Vagina (tissue), 2 donors: ENCODE measurements around the gene UTP14A. TPM values are rescaled to one million over a fixed set of nuclear protein-coding genes. Genes with fewer than 3 reads are reported as not detected.

Experiments
- DNase-seq, 2 donors: peaks; one replicate each; pipeline ENCODE4 v3.0.0-alpha.2; 2017; ENCODE audit errors: extremely low spot score in 2 of 2
- H3K27ac ChIP-seq: fragments of 200-600 bp; sonication (generic); one replicate; pipeline ENCODE4 v1.5.1; 2019
- H3K27me3 ChIP-seq: fragments of 200-600 bp; sonication (generic); one replicate; pipeline ENCODE4 v1.5.1; 2019
- H3K36me3 ChIP-seq, 2 donors: fragments of 200-600 bp; sonication (generic); one replicate each; pipeline ENCODE4 v1.5.1; 2017 to 2019
- H3K4me1 ChIP-seq: fragments of 200-600 bp; sonication (generic); one replicate; pipeline ENCODE4 v1.5.1; 2019
- H3K4me3 ChIP-seq, 2 donors: fragments of 200-600 bp; sonication (generic); 1 replicate in 1 of 2; 2 replicates in 1 of 2; pipeline ENCODE4 v1.5.1; 2016 to 2019
- H3K9me3 ChIP-seq: fragments of 200-600 bp; sonication (generic); one replicate; pipeline ENCODE4 v1.5.1; 2019
- POLR2A ChIP-seq, 2 donors: fragments of 450-650 bp; IDR thresholded peaks; one replicate each; pipeline ENCODE4 v1.6.1; 2017; ENCODE audit warnings: antibody characterized with exemption in 2 of 2, mild to moderate bottlenecking in 2 of 2, moderate library complexity in 2 of 2
- POLR2AphosphoS5 ChIP-seq, 2 donors: sonication (generic); formaldehyde crosslinking; IDR thresholded peaks; one replicate each; pipeline ENCODE4 v1.9.0; 2017; ENCODE audit warnings: antibody characterized with exemption in 2 of 2, mild to moderate bottlenecking in 2 of 2, low read depth in 1 of 2; ENCODE audit not compliant: insufficient read depth in 1 of 2
- intact Hi-C: fragments of 100-400 bp; cut with DNase I; formaldehyde crosslinking; loops from one replicate; pipeline ENCODE4 v1.15.1; 2023
- total RNA-seq: library from RNA; depleted of rRNA; stranded (reverse); fragments of >200 nt; gene quantifications from one replicate; pipeline ENCODE4 v1.2.3, GENCODE V29; 2016
- TF ChIP-seq, protein P1 (sequence below), 3 experiments: fragments of 450-650 bp in 2 of 3; fragments of 200-600 bp in 1 of 3; sonication (generic) in 1 of 3; IDR thresholded peaks; one replicate each; pipeline ENCODE4 v1.5.1; 2017 to 2019; ENCODE audit warnings: antibody characterized with exemption in 3 of 3, mild to moderate bottlenecking in 2 of 3, moderate library complexity in 2 of 3

The UTP14A gene
- total RNA-seq, 1 donor from 2014 or later, result 9.8 TPM

DNA sequence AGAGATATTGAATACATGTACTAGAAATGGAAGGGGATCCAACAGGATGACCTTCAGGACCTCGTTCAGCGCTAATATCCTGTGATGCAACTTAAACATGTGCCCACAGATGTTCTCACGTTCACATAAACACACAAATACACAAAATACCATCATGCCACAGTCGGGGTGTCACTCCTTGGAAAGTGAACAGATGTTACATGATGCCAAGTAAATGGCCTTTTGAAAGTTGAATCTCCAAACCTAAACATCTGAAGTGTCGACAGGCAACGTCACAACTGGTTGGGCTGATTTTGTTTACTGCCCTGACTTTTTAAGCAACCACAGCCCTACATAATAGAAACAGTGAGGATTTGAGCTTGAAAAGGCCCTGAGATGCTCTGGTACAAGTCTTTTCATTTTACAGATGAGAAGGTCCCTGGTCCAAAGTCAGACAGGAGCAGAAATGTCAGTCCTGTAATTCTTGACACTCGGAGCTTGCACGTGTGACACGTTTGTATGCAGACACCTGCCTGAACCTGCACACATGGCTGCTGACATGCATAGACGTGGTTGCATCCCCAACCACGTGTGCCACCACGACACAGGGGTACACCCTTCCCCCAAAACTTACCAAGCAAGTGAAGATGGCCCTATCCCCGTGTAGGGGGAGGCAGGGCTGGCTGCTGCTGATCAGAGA is 53.0 kb downstream of the UTP14A start:
- intact Hi-C loops, result no loop called here
- Histone ChIP-seq H3K4me3 (no peak overlapping the region), H3K36me3 (no peaks in the 10 kb centered on the region), H3K4me1 (peaks cover 11% of the 10 kb centered on the region), H3K27ac (no peak overlapping the region), H3K9me3 (no peaks in the 10 kb centered on the region), H3K27me3 (no peaks in the 10 kb centered on the region)
- DNase-seq, result no peak
- TF ChIP-seq, protein P1, sequence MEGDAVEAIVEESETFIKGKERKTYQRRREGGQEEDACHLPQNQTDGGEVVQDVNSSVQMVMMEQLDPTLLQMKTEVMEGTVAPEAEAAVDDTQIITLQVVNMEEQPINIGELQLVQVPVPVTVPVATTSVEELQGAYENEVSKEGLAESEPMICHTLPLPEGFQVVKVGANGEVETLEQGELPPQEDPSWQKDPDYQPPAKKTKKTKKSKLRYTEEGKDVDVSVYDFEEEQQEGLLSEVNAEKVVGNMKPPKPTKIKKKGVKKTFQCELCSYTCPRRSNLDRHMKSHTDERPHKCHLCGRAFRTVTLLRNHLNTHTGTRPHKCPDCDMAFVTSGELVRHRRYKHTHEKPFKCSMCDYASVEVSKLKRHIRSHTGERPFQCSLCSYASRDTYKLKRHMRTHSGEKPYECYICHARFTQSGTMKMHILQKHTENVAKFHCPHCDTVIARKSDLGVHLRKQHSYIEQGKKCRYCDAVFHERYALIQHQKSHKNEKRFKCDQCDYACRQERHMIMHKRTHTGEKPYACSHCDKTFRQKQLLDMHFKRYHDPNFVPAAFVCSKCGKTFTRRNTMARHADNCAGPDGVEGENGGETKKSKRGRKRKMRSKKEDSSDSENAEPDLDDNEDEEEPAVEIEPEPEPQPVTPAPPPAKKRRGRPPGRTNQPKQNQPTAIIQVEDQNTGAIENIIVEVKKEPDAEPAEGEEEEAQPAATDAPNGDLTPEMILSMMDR (IDR thresholded peaks at IDR 0.05), result no peak
- TF ChIP-seq POLR2AphosphoS5 (IDR thresholded peaks at IDR 0.05; ENCODE audit: insufficient read depth in 1 of 2, low read depth in 1 of 2) (no peak), POLR2A (IDR thresholded peaks at IDR 0.05) (no peak)

DNA sequence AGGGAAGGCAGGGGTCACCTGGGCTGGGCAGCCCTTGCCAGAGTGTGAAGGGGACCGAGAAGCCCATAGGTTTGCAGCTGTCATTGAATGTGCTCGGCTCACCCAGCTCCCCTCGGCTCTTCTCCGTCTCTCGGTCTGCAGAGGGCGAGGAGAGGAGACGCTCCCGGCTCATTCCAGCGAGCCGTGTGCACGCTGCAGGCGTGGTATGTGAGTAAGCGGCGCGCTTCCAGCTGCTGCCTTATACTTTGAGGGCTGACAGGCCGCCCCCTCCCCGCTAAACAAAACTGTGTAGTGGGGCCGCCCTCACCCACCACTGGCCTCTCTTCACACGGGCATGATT is 53.5 kb downstream of the UTP14A start:
- no peak for DNase-seq
- intact Hi-C loops, result no loop called here
- Histone ChIP-seq H3K4me1 (peaks cover 11% of the 10 kb centered on the region), H3K4me3 (no peak overlapping the region), H3K9me3 (no peaks in the 10 kb centered on the region), H3K27ac (no peak overlapping the region), H3K36me3 (no peaks in the 10 kb centered on the region), H3K27me3 (no peaks in the 10 kb centered on the region)
- TF ChIP-seq POLR2AphosphoS5 (IDR thresholded peaks at IDR 0.05; ENCODE audit: insufficient read depth in 1 of 2, low read depth in 1 of 2), result no peak
- TF ChIP-seq, protein P1 (IDR thresholded peaks at IDR 0.05), result no peak
- no peak for TF ChIP-seq POLR2A (IDR thresholded peaks at IDR 0.05)

DNA sequence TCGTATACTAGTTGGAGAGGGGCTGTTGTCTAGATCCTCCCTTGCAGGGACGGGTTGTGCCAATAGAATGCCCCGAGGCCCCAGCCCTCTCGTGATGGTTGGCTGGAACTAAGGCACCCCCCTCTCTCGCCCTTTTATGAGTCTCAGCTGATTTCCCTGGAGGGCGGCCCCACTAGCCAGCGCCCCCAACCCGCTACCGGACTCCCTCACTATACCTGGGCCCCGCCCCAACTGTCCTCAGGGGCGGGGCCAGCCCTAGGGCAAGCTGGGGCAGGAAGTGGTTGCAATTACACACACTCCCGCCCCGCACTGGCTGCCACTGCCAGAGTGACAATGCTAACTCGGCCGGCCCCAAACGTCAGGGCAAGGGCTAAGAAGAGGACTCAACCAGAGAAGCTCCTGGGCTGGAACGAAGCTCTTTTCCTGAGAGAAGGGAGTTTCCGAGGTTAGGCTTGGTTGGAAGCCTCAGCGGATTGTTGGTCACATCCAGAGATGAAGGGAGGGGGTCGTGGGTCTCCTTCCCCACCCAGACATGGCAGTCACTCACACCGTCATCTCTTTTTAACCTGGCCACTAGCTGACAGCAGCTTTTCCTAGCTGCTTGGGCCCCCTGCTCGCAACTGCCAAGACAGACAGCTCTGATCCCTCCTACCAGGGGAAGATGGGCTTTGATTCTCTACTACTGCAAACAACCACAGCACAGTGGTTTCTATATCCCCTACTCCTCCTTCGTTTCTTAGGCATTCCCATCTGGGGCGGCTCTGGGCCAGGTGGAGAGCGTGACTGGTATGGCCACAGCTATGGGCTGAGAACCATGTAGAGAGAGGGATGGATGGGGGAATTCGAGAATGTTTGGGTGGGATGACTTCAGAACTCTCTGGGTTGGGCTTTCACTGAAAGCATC is 55.5 kb downstream of the UTP14A start:
- H3K4me1 ChIP-seq, result peaks cover 11% of the 10 kb centered on the region
- intact Hi-C loops, result no loop called here
- peak overlapping the region; percentile 4 to 24 for H3K4me3 ChIP-seq
- no peak overlapping the region for H3K27ac ChIP-seq
- H3K36me3 ChIP-seq, result no peaks in the 10 kb centered on the region
- no peaks in the 10 kb centered on the region for H3K9me3 ChIP-seq
- no peak for DNase-seq
- TF ChIP-seq POLR2AphosphoS5 (IDR thresholded peaks at IDR 0.05; ENCODE audit: insufficient read depth in 1 of 2, low read depth in 1 of 2) (peak in 1 of 2 donors; percentile 33), POLR2A (IDR thresholded peaks at IDR 0.05) (no peak)
- TF ChIP-seq, protein P1 (IDR thresholded peaks at IDR 0.05), result no peak
- H3K27me3 ChIP-seq, result no peaks in the 10 kb centered on the region

DNA sequence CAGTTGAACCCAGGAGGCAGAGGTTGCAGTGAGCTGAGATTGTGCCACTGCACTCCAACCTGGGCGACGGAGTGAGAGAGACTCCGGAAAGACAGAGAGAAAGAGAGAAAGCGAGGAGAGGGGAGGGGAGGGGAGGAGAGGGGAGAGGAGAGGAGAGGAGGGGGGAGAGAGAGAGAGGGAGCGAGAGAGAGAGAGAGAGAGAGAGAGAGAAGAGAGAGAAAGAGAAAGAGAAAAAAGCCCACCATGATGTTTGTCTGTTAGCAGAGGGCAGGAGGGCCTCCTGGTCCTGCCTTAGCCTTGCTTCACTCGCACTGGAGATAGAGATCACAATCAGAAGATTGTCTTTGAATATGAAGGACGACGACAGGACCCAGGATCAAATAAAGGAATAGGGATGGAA is 57.8 kb downstream of the UTP14A start:
- DNase-seq, result no peak
- no peaks in the 10 kb centered on the region for H3K27me3 ChIP-seq
- no peaks in the 10 kb centered on the region for H3K9me3 ChIP-seq
- no peaks in the 10 kb centered on the region for H3K36me3 ChIP-seq
- TF ChIP-seq, protein P1 (IDR thresholded peaks at IDR 0.05), result no peak
- TF ChIP-seq POLR2A (IDR thresholded peaks at IDR 0.05) (no peak), POLR2AphosphoS5 (IDR thresholded peaks at IDR 0.05; ENCODE audit: insufficient read depth in 1 of 2, low read depth in 1 of 2) (no peak)
- intact Hi-C loops, result no loop called here
- no peak overlapping the region for H3K27ac ChIP-seq
- H3K4me3 ChIP-seq, result no peak overlapping the region
- H3K4me1 ChIP-seq, result peaks cover 6% of the 10 kb centered on the region

DNA sequence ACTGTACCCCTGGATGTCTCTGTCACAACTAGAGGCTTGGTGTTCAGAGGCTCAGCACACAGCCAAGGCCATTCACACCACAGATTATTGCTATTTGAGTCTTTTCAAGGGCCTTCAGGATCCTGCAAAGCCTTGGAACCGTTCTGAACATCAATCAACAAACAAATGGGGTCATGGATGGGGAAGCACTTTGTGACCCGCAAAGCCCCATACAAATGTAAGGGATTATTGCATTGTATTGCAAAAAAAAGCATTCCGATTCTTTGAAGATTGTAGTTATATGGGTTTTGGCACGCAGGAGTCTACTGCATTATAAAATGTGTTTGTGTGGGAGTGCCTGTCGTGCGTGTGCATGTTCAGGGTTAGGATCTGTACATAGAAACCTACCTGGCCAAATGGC is 59.2 kb downstream of the UTP14A start:
- no peak for TF ChIP-seq POLR2A (IDR thresholded peaks at IDR 0.05)
- TF ChIP-seq, protein P1 (IDR thresholded peaks at IDR 0.05), result no peak
- TF ChIP-seq POLR2AphosphoS5 (IDR thresholded peaks at IDR 0.05; ENCODE audit: insufficient read depth in 1 of 2, low read depth in 1 of 2), result no peak
- Histone ChIP-seq H3K27me3 (no peaks in the 10 kb centered on the region), H3K27ac (no peak overlapping the region), H3K9me3 (no peaks in the 10 kb centered on the region), H3K36me3 (no peaks in the 10 kb centered on the region), H3K4me3 (no peak overlapping the region), H3K4me1 (no peaks in the 10 kb centered on the region)
- DNase-seq, result no peak
- intact Hi-C loops, result no loop called here
